ENCODE results near the gene GABBR2.

The GABBR2 gene

GRCh38 chr9:98549401-98549800 lies 159.3 kb downstream of the GABBR2 start:
- no peak overlapping the region for H3K27ac ChIP-seq
- TF ChIP-seq ZFX (IDR thresholded peaks at IDR 0.05) (no peak), CTCF (conservative IDR thresholded peaks at IDR 0.05) (no peak)

GRCh38 chr9:98547606-98548005 lies 161.1 kb downstream of the GABBR2 start:
- H3K27ac ChIP-seq = no peak overlapping the region
- no peak for TF ChIP-seq CTCF (conservative IDR thresholded peaks at IDR 0.05)
- no peak for TF ChIP-seq ZFX (IDR thresholded peaks at IDR 0.05)

GRCh38 chr9:98545021-98545420 lies 163.7 kb downstream of the GABBR2 start:
- TF ChIP-seq CTCF (conservative IDR thresholded peaks at IDR 0.05) (no peak), ZFX (IDR thresholded peaks at IDR 0.05) (no peak)
- H3K27ac ChIP-seq = no peak overlapping the region

- H3K27ac ChIP-seq = no peak overlapping the region
- TF ChIP-seq ZFX (IDR thresholded peaks at IDR 0.05) (no peak), CTCF (conservative IDR thresholded peaks at IDR 0.05) (no peak)
These were observed 167.0 kb downstream of the GABBR2 start for GRCh38 chr9:98541684-98542230.

- no peak overlapping the region for H3K27ac ChIP-seq
- TF ChIP-seq CTCF (conservative IDR thresholded peaks at IDR 0.05) (no peak), ZFX (IDR thresholded peaks at IDR 0.05) (no peak)
These were observed 168.3 kb downstream of the GABBR2 start for GRCh38 chr9:98540476-98540875.

GRCh38 chr9:98539954-98540353 lies 168.8 kb downstream of the GABBR2 start:
- H3K27ac ChIP-seq = no peak overlapping the region
- TF ChIP-seq ZFX (IDR thresholded peaks at IDR 0.05) (no peak), CTCF (conservative IDR thresholded peaks at IDR 0.05) (no peak)

- TF ChIP-seq ZFX (IDR thresholded peaks at IDR 0.05) (no peak), CTCF (conservative IDR thresholded peaks at IDR 0.05) (no peak)
- no peak overlapping the region for H3K27ac ChIP-seq
These were observed 170.1 kb downstream of the GABBR2 start for GRCh38 chr9:98538626-98539031.
